DMS 273 treated with DMSO at 0.1 percent for 48 hours (cell line): ENCODE data around the gene AP5Z1.

Experiments used
- DNase-seq: peaks from one replicate; lab custom pipeline; 2025; lab: John Stamatoyannopoulos, UW

The AP5Z1 gene

DNA sequence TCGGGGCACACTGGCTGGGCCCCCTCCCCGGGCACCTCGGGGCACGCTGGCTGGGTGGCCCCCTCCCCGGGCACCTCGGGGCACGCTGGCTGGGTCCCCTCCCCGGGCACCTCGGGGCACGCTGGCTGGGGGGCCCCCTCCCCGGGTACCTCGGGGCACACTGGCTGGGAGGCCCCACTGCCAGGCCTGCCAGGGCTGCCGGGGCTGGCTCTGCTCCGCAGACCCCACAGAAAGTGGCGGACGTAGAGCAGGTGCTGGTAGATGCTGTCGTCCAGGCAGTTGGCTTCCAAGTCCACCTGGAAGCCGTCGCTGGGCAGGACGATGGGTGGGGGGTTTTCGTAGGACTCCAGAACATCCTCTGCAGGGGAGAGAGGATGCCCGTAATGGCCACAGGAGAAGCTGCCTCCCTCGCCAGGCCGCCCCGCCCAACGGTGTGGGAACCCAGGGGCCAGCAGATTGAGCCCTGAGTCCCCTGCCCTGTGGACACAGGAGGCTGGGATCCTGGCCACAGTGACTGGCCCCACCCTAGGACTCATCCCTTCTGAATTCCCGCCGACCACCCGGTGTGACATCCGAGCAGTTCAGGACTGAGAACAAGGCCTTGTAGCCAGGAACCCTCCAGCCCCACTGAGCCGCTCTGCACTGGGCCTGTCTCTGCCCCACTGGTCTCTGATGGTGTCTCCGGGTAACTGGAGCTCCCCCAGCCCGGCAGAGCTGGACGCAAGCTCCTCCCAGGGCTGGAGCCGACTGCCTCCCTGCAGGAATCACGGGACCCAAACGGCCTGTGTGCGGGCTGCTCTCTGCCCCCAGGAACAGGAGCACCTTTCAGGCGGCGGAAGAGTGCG, 28.2 kb downstream of the AP5Z1 start:
- no peak for DNase-seq

- no peak for DNase-seq
Observed at GRCh38 chr7:4805110-4805983, 29.9 kb downstream of the AP5Z1 start.

DNA sequence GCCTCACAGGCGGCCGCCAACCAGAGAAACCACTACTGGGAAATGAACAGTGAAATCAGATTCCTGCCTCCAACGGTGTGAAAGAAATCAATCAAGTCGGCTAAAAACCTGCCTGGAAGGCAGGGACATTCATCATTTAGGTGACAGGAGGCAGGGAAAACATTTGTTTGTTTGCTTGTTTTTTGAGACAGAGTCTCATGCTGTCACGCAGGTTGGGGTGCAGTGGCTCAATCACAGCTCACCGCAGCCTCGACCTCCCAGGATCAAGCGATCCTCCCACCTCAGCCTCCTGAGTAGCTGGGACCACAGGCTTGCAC, 30.5 kb downstream of the AP5Z1 start:
- no peak for DNase-seq

DNA sequence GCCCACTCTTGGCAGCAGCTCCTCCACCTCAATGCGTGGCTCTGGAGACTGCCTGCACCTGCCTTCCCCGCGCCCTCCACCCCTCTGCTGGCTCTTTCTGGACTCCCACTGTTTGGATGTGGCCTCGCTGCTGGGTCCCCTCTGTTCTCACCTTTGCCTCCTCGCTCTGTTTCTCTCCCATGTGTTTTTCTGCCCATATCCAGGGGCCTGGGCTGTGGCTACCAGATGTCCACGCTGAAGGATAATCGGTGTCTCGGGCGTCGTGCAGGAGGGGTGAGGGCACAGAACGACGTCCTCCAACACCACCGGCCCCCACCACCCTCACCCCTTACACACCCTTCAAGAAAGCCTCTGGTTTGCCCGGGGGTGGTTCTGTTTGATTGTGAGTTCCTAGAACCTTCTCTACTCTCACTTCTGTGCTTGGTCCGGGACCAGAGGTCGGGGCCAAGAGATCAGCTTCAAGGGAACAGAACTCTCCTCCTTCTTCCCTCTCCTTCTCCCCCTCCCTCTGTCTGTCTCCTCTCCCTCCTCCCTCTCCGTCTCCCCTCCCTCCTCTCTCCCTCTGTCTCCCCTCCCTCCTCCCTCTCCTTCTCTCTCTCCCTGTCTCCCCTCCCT, 31.7 kb downstream of the AP5Z1 start:
- no peak for DNase-seq

DNA sequence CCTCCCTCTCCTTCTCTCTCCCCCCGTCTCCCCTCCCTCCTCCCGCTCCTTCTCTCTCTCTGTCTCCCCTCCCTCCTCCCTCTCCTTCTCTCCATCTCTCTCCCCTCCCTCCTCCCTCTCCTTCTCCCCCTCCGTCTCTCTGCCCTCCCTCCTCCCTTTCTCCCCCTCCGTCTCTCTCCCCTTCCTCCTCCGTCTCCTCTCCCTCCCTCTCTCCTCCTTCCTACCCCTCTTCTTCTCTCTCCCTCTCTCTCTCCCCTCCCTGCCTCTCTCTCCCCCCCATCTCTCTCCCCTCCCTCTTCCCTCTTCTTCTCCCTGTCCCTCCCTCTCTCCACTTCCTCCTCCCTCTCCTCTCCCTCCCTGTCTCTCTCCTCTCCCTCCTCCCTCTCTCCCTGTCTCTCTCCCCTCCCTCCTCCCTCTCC, 32.2 kb downstream of the AP5Z1 start:
- no peak for DNase-seq

DNA sequence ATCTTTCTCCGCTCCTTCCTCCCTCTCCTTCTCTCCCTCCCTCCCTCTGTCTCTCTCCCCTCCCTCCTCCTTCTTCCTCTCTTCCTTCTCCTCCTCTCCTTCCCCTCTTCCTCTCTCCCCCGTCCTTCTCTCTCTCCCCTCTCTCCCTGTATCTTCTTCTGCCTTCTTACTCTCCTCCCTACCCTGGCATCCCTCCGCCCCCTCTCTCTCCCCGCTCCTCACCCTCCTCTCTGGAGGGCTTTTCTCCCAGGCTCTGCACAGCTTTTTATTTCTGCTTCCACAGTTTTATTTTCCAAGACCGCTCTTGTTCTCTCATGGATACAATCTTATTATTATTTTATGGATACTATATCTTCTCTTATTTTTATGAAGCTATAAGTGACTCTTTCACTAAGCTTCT, 32.6 kb downstream of the AP5Z1 start:
- DNase-seq = no peak

DNA sequence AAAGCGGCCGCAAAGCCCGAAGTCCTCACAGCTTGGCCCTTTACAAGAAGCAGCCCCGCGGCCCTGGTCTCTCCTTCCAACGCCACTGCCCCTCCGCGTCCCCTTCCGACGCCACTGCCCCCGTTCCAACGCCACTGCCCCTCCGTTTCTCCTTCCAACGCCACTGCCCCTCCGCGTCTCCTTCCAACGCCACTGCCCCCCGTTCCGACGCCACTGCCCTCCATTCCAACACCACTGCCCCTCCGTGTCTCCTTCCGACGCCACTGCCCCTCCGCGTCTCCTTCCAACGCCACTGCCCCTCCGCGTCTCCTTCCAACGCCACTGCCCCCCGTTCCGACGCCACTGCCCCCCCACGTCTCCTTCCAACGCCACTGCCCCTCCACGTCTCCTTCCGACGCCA, 33.1 kb downstream of the AP5Z1 start:
- DNase-seq = no peak

DNA sequence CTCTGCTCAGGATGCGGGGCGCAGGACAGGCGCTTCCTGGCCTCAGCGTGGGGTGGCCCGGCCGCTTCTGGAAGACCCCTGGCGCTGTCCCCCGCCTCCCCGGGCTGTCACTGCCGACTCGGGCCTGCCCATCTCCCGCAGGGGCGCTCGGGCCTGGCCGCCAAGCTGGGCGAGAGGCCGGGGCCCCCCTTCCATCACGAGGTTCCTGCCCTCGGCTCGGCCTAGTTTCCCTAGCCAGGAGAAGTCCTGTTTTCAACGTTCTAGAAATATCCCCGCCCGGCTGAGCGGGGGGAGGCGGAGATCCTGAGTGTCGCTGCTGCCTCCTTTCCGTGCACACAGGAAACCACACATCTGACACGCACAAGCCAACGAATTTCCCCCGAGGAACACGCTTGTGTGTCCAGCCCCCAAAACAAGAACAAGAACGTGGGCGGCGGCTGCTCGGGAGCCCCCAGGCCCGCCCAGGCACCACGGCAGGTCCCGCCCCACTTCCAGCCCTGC, 33.7 kb downstream of the AP5Z1 start:
- no peak for DNase-seq

DNA sequence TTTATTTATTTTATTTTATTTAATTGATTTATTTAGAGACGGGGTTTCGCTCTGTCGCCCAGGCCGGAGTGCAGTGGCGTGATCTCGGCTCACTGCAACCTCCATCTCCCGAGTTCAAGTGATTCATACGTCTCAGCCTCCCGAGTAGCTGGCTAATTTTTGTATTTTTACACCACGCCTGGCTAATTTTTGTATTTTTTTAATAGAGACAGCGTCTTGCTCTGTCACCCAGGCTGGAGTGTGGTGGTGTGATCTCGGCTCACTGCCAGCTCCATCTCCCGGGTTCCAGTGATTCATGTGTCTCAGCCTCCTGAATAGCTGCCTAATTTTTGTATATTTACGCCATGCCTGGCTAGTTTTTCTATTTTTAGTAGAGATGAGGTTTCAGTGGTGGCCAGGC, 34.2 kb downstream of the AP5Z1 start:
- DNase-seq = no peak

DNA sequence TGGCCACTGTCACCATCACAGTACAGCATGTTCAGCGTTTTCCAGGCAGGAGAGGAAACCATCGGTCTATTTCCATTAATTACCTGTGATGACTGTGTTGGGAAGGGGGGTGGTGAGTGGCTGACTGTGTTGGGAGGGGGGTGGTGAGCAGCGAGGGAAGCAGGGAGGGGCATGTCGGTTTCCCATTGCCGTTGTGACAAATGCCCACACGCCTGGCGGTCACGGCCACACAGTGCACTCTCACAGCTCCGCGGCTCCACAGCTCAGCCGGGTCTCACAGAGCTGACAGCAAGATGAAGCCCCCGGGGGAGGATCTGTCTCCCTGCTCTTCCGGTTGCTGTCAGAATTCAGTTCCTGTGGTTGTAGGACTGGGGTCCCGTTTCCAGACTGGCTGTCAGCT, 39.0 kb downstream of the AP5Z1 start:
- no peak for DNase-seq

GRCh38 chr7:4815121-4815520, 39.7 kb downstream of the AP5Z1 start:
- no peak for DNase-seq

DNA sequence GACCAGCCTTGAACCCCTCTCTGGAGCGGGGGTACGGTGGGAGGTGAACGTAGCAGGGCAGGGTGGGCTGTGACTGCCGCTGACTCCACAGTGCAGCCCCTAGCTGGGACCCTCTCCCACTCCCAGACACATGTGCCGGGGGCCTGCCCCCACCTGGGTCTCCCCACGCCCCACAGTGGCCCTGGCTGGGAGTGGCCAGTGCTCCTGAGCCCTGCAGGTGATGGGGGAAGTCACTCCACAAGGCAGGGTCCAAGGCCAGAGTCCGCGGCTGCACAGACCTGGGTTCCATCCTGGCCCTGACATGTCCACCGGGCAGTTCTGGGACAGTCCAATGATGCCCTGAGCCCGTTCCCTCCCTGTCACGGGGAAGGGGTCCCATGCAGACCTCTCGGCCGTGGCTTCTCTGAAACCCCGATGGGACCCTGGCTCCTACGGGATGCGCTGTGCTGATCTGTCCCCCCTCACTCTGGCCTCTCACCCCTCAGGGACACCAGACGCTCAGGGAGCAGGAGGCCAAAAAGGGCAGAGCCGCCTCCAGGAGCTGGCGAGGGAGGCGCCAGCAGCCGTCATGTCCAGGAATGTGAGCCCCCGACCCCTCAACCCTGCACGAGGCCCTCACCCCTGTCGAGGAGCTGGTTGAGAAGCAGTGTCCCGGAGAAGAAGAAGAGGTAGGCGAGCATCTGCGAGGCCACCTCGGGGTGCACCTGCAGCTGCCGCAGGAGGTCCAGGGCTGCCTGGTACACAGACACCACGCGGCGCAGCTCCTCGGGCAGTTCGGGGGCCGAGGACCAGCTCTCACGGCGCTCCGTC, 40.4 kb downstream of the AP5Z1 start:
- DNase-seq = no peak

- DNase-seq = no peak
Observed at GRCh38 chr7:4816419-4817080, 41.1 kb downstream of the AP5Z1 start.

- no peak for DNase-seq
Observed at GRCh38 chr7:4817178-4817901, 41.9 kb downstream of the AP5Z1 start.

DNA sequence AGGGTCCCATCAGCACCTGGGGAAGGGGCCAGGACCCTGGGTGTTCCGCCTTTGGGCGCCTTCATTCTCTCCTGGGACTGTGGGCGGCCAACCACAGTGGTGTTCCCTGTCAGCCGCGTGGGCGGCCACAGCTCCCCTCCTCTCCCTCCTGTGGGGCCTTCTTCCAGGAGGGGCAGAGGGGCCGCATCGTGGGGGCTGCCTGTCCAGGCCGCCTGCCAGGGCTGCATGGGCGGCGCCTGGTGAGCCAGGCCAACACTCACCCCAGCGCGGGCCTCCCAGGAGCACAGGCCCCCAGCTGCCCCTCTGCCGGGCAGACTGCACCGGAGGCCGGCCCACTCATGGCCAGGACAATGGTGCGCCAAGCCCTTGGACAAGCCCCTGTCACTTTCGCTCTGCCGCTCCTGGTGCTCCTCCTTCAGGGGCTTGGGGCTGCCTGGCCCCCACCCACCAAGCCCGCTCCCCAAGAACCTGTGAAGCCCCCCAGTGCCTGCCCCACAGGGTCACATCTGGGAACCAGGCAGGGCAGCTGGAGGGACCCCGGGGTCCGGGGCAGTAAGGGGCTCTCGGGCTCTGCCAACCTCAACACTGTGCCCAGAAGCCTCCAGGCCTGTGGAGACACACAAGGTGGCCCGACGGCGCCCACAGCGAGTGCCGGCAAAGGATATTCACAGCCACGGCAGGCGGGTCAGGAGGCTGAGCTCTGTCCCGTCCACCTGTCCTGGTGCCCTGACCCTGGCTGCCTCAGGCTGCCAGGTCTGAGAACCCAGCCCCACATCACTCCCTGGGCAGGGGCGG, 42.8 kb downstream of the AP5Z1 start:
- DNase-seq = no peak

- DNase-seq = no peak
Observed at GRCh38 chr7:4819560-4820404, 44.4 kb downstream of the AP5Z1 start.

GRCh38 chr7:4820405-4820966, 45.1 kb downstream of the AP5Z1 start:
- DNase-seq = no peak

DNA sequence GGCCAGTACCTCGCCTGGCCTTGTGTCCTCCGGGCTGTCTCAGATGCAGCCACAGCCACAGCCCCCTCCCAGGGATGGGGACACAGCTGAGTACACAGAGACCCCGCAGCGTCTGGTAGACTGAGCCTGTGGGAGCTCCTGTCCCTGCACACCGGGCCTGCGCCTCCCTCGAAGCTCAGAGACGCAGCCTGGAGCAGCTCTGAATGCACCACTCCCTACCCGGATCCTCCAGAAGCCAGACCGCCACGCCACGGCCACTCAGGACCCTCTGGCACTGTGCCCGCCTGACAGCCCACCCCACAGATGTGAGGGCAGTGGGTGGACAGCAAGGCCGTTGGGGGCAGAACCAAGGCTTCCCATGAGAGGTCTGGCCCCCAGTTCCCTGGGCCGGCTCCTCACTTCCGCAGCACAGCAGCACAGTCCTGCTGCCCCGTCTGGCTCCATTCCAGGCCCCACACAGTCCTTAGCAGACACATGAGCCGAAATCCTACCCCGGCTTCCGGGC, 45.6 kb downstream of the AP5Z1 start:
- no peak for DNase-seq
